Measurements from ENCODE around the gene GRID2.
"Not testable (repeated sequence)": the region's sequence is repeated elsewhere in the genome, so short reads cannot be mapped to it uniquely, and the experiment has no call there.

The GRID2 gene

GRCh38 chr4:92444143-92444843 lies 140.5 kb downstream of the GRID2 start:
- not testable (repeated sequence) for DNase-seq

DNA sequence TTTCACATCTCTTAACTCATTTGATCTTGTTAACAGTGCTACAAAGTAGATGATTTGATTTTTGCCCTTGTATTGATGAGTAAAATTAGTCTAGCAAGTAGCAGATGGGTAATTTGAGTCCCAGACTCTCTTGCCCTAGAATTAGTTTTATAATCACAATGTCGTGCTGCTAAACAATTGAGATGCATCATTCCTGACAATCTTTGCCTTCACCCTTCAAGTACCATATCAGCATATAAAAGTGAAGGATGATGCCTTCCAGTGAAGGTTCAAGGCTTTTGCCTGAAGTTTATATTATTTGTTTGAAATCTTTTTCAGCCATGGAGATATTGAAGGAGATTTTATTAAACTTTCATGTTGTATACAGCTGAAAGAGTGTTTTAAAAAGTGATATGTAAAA lies 141.4 kb downstream of the GRID2 start:
- DNase-seq: no peak

DNA sequence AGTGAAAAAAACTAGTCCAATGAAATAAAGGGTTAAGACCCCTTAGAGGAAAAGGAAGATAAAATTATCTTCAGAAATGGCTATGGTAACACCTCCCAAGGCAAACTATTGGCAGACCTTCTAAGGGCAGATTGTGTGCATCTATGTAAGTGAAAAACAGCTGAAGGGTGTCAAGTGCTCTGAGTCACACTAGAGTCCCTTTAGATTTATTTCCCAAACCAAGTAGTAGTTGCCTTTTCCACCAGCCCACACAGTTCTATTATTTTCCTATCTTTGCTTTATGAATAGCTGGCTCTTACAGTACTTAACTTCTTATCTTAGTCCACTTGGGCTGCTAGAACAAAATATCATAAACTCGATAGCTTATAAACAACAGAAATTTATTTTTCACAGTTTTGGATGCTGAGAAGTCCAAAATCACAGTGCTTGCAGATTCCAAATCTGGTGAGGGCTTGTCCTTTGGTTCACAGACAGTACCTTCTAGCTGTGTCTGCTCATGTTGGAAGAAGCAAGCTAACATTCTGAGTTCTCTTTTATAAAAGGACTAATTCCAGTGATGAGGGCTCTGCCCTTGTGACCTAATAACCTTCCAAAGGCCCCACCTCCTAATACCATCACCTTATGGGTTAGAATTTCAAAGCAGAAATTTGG lies 143.6 kb downstream of the GRID2 start:
- DNase-seq: no peak

- DNase-seq: not testable (repeated sequence)
Measured at GRCh38 chr4:92448176-92448575, 144.4 kb downstream of the GRID2 start.

- no peak for DNase-seq
Measured at GRCh38 chr4:92450694-92451093, 146.9 kb downstream of the GRID2 start.

DNA sequence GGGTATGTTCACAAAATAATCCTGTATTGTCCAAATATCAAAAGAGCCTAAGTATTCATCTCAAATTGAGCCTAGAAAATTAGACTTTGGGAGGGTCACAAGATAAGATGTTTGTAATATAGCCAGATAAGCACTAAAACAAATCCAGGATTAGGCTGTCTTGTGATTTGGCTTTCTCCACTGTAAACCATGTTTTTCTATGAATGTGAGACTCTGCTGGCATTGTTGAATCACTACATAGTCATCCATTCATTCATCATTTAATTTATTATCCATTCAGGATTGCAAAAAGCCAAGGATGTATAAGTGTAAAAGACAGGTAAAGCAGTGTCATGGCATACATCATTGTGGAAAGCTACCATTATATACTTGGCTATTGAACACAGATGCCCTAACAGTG lies 148.0 kb downstream of the GRID2 start:
- DNase-seq: no peak

DNA sequence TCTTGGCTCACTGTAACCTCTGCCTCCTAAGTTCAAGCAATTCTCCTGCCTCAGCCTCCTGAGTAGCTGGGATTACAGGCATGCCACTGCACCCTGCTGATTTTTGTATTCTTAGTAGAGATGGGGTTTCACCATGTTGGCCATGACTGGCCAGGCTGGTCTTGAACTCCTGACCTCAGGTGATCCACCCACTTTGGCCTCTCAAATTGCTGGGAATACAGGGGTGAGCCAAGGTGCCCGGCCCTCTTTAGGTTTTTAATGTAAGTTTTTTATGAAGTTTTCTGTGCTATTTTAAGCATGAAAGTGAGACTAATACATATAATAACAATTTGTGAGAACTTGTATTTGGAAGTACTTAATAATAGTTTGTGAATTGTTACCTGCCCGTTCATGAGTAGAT lies 148.6 kb downstream of the GRID2 start:
- DNase-seq: not testable (repeated sequence)

- DNase-seq: no peak
Measured at GRCh38 chr4:92455329-92455839, 151.6 kb downstream of the GRID2 start.

GRCh38 chr4:92455951-92456350 lies 152.2 kb downstream of the GRID2 start:
- no peak for DNase-seq

DNA sequence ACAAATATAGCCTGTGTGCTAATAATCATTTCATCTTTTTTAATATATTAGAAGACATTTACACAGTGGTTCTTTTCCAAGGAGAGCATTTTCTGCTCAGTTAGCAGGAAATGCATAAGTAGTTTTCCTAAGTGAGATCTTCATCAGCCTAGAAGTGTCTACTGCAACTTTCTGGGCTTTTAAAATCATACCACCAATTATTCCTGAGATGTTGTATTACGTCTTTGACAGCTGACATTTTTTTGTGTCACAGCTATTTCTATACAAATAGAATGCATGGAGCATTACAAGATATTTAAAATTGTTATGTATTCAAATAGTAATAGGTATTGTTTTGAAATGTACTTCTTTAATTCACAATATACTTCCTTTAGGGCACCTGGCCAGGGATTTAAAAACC lies 158.0 kb downstream of the GRID2 start:
- DNase-seq: no peak

- DNase-seq: no peak
Measured at GRCh38 chr4:92477298-92477697, 173.5 kb downstream of the GRID2 start.

DNA sequence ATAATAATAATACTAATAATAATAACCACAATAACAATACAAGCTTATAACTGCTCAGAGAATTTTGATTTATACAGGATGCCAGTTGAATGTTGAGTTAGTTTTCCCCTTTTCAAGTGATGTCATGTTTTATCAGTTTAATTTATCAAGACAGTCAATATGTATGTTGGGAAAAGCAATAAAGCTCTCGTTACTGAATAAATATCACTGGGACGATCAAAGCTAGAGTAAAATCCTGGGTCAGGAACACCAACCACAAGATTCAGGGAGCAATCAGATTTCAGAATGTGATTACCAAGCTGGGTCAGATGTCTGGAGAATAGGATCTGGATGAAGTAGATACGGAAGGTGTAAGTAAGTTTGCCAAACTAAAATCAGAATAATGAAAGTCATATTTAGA lies 179.6 kb downstream of the GRID2 start:
- DNase-seq: no peak

GRCh38 chr4:92488496-92488895 lies 184.7 kb downstream of the GRID2 start:
- no peak for DNase-seq

DNA sequence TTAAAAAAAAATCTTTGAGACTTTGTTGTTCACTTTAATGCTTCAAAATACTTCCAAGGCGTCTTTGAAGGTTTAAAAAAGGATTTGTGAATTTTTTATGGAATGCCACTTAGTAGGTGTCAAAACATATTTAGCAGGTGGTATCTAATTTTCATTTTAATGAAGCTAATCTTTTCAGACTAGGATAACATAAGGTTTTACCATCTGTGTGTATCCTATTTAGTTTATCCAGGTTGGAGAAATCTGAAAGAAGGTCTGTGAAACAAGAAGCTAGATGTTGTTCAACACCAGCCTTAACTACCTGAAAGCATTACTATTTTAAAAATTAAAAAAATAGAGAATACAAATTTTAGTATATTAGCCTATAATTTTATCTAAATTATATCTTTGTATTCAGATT lies 193.4 kb downstream of the GRID2 start:
- DNase-seq: no peak

- DNase-seq: no peak
Measured at GRCh38 chr4:92501456-92501855, 197.7 kb downstream of the GRID2 start.

DNA sequence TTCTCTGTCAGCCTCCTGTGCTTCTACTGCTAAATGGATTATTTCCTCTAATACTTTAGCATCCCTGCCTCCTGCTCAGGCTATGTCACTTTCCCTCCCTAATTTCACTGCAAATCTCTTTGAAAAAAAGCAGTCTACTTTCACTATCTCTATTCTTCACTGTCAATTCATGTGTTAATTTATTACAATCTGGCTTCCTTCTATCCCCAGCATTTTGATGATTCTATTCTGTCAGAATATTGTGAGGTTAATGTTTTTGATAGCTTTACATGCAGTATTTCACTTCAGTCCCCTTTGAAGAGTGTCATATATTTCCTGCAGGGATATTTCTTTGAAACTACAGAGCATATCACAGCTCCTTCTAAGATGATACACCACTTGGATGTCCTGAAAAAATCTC lies 203.2 kb downstream of the GRID2 start:
- DNase-seq: no peak

- no peak for DNase-seq
Measured at GRCh38 chr4:92514627-92515026, 210.9 kb downstream of the GRID2 start.

DNA sequence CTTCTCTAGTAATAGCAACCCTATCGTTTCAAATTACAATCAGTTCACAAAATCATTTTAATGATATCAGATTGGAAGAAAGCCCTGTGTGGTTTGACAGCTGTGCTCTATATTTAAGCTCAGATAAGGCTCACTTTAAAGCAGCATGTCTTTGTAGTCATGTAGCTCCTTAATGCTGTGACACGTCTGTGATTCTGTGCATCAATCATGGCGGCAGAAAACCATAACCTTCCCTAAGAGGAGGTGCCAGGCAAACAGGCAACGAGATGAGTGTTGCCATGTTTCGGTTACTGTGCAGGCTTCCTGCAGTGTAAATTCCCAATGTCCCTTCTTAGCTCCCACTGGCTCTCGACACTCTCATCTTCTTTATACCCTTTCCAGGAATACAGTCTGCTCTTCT lies 212.7 kb downstream of the GRID2 start:
- DNase-seq: no peak

GRCh38 chr4:92519727-92520126 lies 216.0 kb downstream of the GRID2 start:
- no peak for DNase-seq

DNA sequence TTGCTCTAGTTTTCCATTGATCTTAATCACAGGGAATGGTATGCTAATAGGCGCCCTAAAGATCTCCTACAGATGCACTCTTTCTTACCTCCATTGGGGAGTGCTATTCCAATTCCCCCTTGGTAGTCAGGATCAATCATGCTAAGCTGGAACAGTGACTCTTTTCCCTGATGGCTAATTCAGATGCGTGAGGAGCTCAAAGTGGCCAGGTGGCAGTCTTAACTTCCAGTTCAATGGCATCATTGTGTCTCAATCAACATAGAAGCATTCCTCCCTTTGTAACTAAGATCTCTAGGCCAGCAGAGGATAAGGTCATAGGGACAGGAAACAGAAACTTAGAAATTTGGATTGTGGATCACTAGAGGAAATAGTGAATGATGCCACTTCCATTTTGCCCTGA lies 216.8 kb downstream of the GRID2 start:
- DNase-seq: no peak

DNA sequence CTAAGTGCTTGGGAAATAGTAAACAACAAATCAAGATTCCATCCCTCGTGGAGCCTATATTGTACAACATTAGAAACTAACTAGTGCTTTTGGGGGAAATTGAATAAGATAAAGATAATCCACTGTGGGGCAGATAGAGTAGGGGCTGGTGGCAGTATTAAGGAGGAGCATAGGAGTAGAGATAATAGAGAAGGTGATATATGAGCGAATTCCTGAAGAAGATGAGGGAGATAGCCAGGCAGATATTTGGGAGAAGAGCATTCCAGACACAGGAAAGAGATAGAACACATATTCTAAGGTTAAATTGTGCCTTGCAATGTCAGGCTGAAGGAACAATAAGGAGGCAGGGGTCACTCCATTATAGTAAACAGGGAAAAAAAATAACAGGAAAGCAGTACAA lies 218.2 kb downstream of the GRID2 start:
- DNase-seq: no peak

GRCh38 chr4:92522356-92522755 lies 218.6 kb downstream of the GRID2 start:
- DNase-seq: no peak

DNA sequence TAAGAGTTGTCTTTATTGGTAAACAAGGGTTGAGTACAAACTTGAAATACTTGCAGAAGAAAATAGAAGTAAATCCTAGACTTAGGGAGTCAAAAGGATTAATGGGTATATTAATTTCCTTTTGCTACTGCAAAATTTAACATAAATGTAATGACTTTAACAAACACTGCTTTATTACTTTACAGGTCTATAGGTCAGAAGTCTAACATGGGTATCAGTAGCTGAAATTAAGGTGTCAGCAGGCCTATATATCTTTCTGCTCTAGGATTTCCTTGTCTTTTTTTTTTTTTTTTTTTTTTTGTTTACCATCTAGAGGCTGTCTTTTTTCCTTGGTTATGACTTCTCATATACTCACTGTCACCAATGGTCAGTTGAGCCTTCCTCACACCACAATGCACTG lies 220.4 kb downstream of the GRID2 start:
- DNase-seq: no peak

GRCh38 chr4:92528541-92528940 lies 224.8 kb downstream of the GRID2 start:
- no peak for DNase-seq

- no peak for DNase-seq
Measured at GRCh38 chr4:92529510-92529909, 225.7 kb downstream of the GRID2 start.

Measured in NCI-H526 (cell line).